DND-41 (cell line): Measurements from ENCODE around the gene CACNA2D1.

Experiments used
- ATAC-seq: fragments of 200-7000 bp; cut with Tn5 transposase; 3 replicates; pipeline ENCODE4 v1.9.1; 2021; ENCODE audit warnings: low read depth; ENCODE audit not compliant: insufficient read depth
- DNase-seq: peaks from one replicate; pipeline ENCODE4 v3.0.0-alpha.2; 2020
- H2AFZ ChIP-seq: 2 replicates; pipeline ENCODE4 v1.6.0; 2012; ENCODE audit warnings: low read depth, low read length
- H3K27ac ChIP-seq: 2 replicates; pipeline ENCODE4 v1.5.1; 2012; ENCODE audit warnings: low read length, inconsistent platforms
- H3K27me3 ChIP-seq: fragments of 200-600 bp; sonication (generic); 2 replicates; pipeline ENCODE4 v1.6.0; 2012; ENCODE audit warnings: low read length, mild to moderate bottlenecking, inconsistent platforms; ENCODE audit not compliant: insufficient read depth, poor library complexity
- H3K36me3 ChIP-seq: 2 replicates; pipeline ENCODE4 v1.5.1; 2012; ENCODE audit warnings: low read length, inconsistent platforms; ENCODE audit not compliant: insufficient read depth
- H3K4me1 ChIP-seq: 2 replicates; pipeline ENCODE4 v1.5.1; 2012; ENCODE audit warnings: mild to moderate bottlenecking, low read length; ENCODE audit not compliant: insufficient read depth
- H3K4me2 ChIP-seq: 2 replicates; pipeline ENCODE4 v1.6.0; 2012; ENCODE audit warnings: mild to moderate bottlenecking, moderate library complexity, low read length, inconsistent platforms; ENCODE audit not compliant: insufficient read depth
- H3K4me3 ChIP-seq, 2 experiments: fragments of 200-600 bp in 1 of 2; shearing (Covaris generic) in 1 of 2; 2 replicates each; pipeline ENCODE4 v1.5.1; 2012 to 2016; ENCODE audit warnings: inconsistent platforms in 2 of 2, low read length in 2 of 2, mild to moderate bottlenecking in 2 of 2, low read depth in 1 of 2, moderate library complexity in 1 of 2
- H3K79me2 ChIP-seq: 2 replicates; pipeline ENCODE4 v1.6.0; 2012; ENCODE audit warnings: low read length, inconsistent platforms; ENCODE audit not compliant: insufficient read depth
- H3K9ac ChIP-seq: 2 replicates; pipeline ENCODE4 v1.6.0; 2012; ENCODE audit warnings: low read depth, mild to moderate bottlenecking, inconsistent platforms, low read length, moderate library complexity
- H3K9me3 ChIP-seq: 2 replicates; pipeline ENCODE4 v1.5.1; 2012; ENCODE audit warnings: low read length, moderate library complexity, mild to moderate bottlenecking, inconsistent platforms; ENCODE audit not compliant: insufficient read depth, severe bottlenecking
- H4K20me1 ChIP-seq: 2 replicates; pipeline ENCODE4 v1.6.0; 2012; ENCODE audit warnings: low read length; ENCODE audit not compliant: insufficient read depth
- CTCF ChIP-seq: IDR thresholded peaks from 2 replicates; pipeline ENCODE4 v1.5.1; 2012; ENCODE audit warnings: borderline replicate concordance, low read length, moderate library complexity, mild to moderate bottlenecking; ENCODE audit not compliant: poor library complexity, severe bottlenecking; ENCODE audit errors: extremely low read depth
- EZH2 ChIP-seq: IDR thresholded peaks from 3 replicates; pipeline ENCODE4 v1.6.1; 2012; ENCODE audit warnings: borderline replicate concordance, low read depth, mild to moderate bottlenecking, moderate library complexity, low read length, inconsistent platforms; ENCODE audit not compliant: severe bottlenecking

The CACNA2D1 gene

DNA sequence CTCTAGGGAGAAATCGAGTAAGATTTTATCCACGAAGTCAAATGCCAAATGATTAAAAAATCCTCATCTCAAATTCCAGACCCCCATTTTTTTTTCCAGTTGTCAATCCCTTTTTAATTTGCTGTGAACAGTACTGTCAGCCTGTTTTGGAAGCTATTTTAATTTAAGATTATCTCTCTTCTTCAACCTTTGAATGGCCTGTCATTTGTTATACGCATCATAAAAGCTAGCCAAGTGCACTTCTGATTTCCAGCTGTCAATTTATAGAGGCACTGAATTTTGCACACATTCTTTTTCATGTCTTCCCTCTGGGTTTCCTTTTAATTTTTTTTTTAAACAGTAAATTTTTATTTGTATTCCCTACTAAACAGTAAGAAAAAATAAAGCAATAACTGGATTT, 337.4 kb downstream of the CACNA2D1 start:
- no peaks in the 10 kb centered on the region for H3K36me3 ChIP-seq
- TF ChIP-seq EZH2, result no peak
- no peak for TF ChIP-seq CTCF
- H4K20me1 ChIP-seq, result no peaks in the 10 kb centered on the region
- no peak overlapping the region for H3K4me3 ChIP-seq
- no peaks in the 10 kb centered on the region for H3K9me3 ChIP-seq
- H3K27ac ChIP-seq, result no peak overlapping the region
- no peak overlapping the region for H3K4me2 ChIP-seq
- no peak overlapping the region for H2AFZ ChIP-seq
- no peak for DNase-seq
- no peaks in the 10 kb centered on the region for H3K27me3 ChIP-seq
- H3K4me1 ChIP-seq, result no peaks in the 10 kb centered on the region
- no peaks in the 10 kb centered on the region for H3K79me2 ChIP-seq
- ATAC-seq, result no peak
- H3K9ac ChIP-seq, result no peak overlapping the region

GRCh38 chr7:82105463-82105862, 338.1 kb downstream of the CACNA2D1 start:
- no peak for DNase-seq
- Histone ChIP-seq H3K4me3 (no peak overlapping the region), H3K4me2 (no peak overlapping the region), H3K79me2 (no peaks in the 10 kb centered on the region), H3K36me3 (no peaks in the 10 kb centered on the region), H2AFZ (no peak overlapping the region), H3K9me3 (no peaks in the 10 kb centered on the region), H3K27ac (no peak overlapping the region), H4K20me1 (no peaks in the 10 kb centered on the region), H3K9ac (no peak overlapping the region), H3K4me1 (no peaks in the 10 kb centered on the region), H3K27me3 (no peaks in the 10 kb centered on the region)
- ATAC-seq, result no peak
- TF ChIP-seq CTCF (no peak), EZH2 (no peak)

DNA sequence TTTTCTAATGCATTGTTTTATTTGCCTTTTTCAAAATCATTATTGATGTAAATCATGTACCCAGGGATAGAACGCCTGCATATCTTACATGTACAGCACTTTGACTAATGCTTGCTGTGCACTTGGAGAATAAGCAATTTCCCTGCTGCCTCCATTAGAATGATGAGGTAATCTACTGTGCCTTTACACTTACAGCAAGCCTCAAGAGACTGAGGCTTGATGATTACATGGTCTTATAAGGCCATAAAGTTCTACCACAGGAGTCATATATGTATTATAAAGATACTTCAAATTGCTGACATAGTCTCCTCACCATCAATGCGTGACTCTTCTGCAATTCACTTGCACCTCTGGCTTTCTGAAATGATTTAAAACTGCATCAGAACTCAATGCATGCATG, 345.2 kb downstream of the CACNA2D1 start:
- H2AFZ ChIP-seq, result no peak overlapping the region
- H3K27ac ChIP-seq, result no peak overlapping the region
- H3K79me2 ChIP-seq, result no peaks in the 10 kb centered on the region

More for the DNA sequence above, 345.2 kb downstream of the CACNA2D1 start:
- Histone ChIP-seq H3K9me3 (no peaks in the 10 kb centered on the region), H3K4me2 (no peak overlapping the region), H4K20me1 (no peaks in the 10 kb centered on the region), H3K4me1 (no peaks in the 10 kb centered on the region), H3K36me3 (no peaks in the 10 kb centered on the region), H3K27me3 (no peaks in the 10 kb centered on the region), H3K9ac (no peak overlapping the region), H3K4me3 (no peak overlapping the region)
- DNase-seq (no peak), ATAC-seq (no peak)
- TF ChIP-seq EZH2 (no peak), CTCF (no peak)
